ENCODE measurements around the gene IPO13. TPM values are rescaled to one million over a fixed set of nuclear protein-coding genes. Genes with fewer than 3 reads are reported as not detected.

IPO13 gene
- total RNA-seq, 1 donor from 2014 or later: 34.6 TPM

DNA sequence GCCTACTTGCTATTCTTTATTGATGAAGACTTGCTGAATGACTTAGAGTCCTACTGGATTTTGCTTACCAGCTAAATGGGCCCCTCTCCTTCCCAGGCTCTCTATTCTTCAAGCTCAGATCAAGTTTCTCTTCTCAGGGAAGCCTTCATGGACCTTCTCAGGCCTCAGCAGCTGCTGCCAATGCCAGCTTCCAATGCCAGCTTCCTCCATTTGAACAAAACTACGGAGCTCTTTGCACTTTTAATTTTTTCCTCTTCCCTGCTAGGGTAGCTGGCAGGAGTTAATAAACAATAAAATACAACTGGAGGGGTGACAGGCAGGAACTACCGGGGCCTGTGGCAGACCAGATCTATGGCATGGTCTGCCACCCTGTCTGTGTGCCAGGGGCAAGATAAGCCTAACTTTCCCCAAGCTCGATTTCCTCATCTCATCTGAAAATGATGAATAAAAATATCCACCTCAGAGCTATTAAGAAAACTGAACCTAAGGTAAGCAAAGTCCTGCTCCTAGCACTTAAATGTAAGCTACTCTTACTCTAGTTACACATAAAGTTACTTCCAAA is 995 bp upstream of the IPO13 start:
- H3K27me3 ChIP-seq: no peaks in the 10 kb centered on the region
- TF ChIP-seq, protein P1, sequence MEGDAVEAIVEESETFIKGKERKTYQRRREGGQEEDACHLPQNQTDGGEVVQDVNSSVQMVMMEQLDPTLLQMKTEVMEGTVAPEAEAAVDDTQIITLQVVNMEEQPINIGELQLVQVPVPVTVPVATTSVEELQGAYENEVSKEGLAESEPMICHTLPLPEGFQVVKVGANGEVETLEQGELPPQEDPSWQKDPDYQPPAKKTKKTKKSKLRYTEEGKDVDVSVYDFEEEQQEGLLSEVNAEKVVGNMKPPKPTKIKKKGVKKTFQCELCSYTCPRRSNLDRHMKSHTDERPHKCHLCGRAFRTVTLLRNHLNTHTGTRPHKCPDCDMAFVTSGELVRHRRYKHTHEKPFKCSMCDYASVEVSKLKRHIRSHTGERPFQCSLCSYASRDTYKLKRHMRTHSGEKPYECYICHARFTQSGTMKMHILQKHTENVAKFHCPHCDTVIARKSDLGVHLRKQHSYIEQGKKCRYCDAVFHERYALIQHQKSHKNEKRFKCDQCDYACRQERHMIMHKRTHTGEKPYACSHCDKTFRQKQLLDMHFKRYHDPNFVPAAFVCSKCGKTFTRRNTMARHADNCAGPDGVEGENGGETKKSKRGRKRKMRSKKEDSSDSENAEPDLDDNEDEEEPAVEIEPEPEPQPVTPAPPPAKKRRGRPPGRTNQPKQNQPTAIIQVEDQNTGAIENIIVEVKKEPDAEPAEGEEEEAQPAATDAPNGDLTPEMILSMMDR (IDR thresholded peaks at IDR 0.05): no peak
- TF ChIP-seq POLR2A (IDR thresholded peaks at IDR 0.05): no peak
- no peak for TF ChIP-seq POLR2AphosphoS5 (IDR thresholded peaks at IDR 0.05; ENCODE audit: insufficient read depth in 1 of 2, low read depth in 1 of 2)
- H3K4me1 ChIP-seq: peaks cover 35% of the 10 kb centered on the region
- peak overlapping the region; percentile 64 to 79 for H3K4me3 ChIP-seq
- no peaks in the 10 kb centered on the region for H3K9me3 ChIP-seq
- DNase-seq (ENCODE audit: extremely low spot score in 2 of 2): no peak
- H3K36me3 ChIP-seq: no peaks in the 10 kb centered on the region
- peak overlapping the region; percentile 95 for H3K27ac ChIP-seq
- intact Hi-C loops (cut with DNase I): no loop called here

GRCh38 chr1:43947061-43947873 is 517 bp downstream of the IPO13 start:
- no peak for DNase-seq (ENCODE audit: extremely low spot score in 2 of 2)
- Histone ChIP-seq H3K4me3 (peak overlapping the region; percentile 64 to 79), H3K27me3 (no peaks in the 10 kb centered on the region), H3K36me3 (no peaks in the 10 kb centered on the region), H3K4me1 (peaks cover 35% of the 10 kb centered on the region), H3K27ac (peak overlapping the region; percentile 95), H3K9me3 (no peaks in the 10 kb centered on the region)
- TF ChIP-seq, protein P1 (IDR thresholded peaks at IDR 0.05): no peak
- TF ChIP-seq POLR2A (IDR thresholded peaks at IDR 0.05) (no peak), POLR2AphosphoS5 (IDR thresholded peaks at IDR 0.05; ENCODE audit: insufficient read depth in 1 of 2, low read depth in 1 of 2) (no peak)
- intact Hi-C loops (cut with DNase I): no loop called here

- no peak for DNase-seq (ENCODE audit: extremely low spot score in 2 of 2)
- TF ChIP-seq POLR2AphosphoS5 (IDR thresholded peaks at IDR 0.05; ENCODE audit: insufficient read depth in 1 of 2, low read depth in 1 of 2) (no peak), POLR2A (IDR thresholded peaks at IDR 0.05) (no peak)
- TF ChIP-seq, protein P1 (IDR thresholded peaks at IDR 0.05): no peak
- H3K9me3 ChIP-seq: no peaks in the 10 kb centered on the region
- H3K27ac ChIP-seq: no peak overlapping the region
- H3K36me3 ChIP-seq: no peaks in the 10 kb centered on the region
- peak overlapping the region; percentile 64 to 79 for H3K4me3 ChIP-seq
- no peaks in the 10 kb centered on the region for H3K27me3 ChIP-seq
- intact Hi-C loops (cut with DNase I): no loop called here
- peaks cover 35% of the 10 kb centered on the region for H3K4me1 ChIP-seq
These were observed 1.2 kb downstream of the IPO13 start for GRCh38 chr1:43947874-43948437.

DNA sequence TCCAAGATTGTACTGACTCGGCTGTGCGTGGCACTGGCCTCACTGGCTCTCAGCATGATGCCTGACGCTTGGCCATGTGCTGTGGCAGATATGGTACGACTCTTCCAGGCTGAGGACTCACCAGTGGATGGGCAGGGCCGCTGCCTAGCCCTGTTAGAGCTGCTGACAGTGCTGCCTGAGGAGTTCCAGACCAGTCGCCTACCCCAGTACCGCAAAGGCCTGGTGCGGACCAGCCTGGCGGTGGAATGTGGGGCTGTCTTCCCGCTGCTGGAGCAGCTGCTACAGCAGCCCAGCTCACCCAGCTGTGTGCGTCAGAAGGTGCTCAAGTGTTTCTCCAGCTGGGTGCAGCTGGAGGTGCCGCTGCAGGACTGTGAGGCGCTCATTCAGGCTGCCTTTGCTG is 2.9 kb downstream of the IPO13 start:
- H3K9me3 ChIP-seq: no peaks in the 10 kb centered on the region
- H3K27me3 ChIP-seq: no peaks in the 10 kb centered on the region
- H3K4me3 ChIP-seq: no peak overlapping the region
- no peak for DNase-seq (ENCODE audit: extremely low spot score in 2 of 2)
- intact Hi-C loops (cut with DNase I): no loop called here
- H3K36me3 ChIP-seq: no peaks in the 10 kb centered on the region
- no peak for TF ChIP-seq POLR2A (IDR thresholded peaks at IDR 0.05)
- TF ChIP-seq POLR2AphosphoS5 (IDR thresholded peaks at IDR 0.05; ENCODE audit: insufficient read depth in 1 of 2, low read depth in 1 of 2): no peak
- TF ChIP-seq, protein P1 (IDR thresholded peaks at IDR 0.05): no peak
- peaks cover 35% of the 10 kb centered on the region for H3K4me1 ChIP-seq
- no peak overlapping the region for H3K27ac ChIP-seq

Data from vagina (tissue), 2 donors.